T-helper 1 cell treated with Interleukin-12 subunit alpha and Interleukin-12 subunit beta and Interleukin-4 antibody, amounts not matched to agents 30 μg/mL and 1 μg/mL, for 36 hours (primary cell): ENCODE data around the gene NCCRP1.
A peak's percentile ranks its signal among the peaks of the same experiment; 100 is the strongest.

Experiments used
- H3K27ac Mint-ChIP-seq: one replicate; pipeline ENCODE4 v1.8.0; 2021; ENCODE audit warnings: mild to moderate bottlenecking, mixed read lengths
- H3K27me3 Mint-ChIP-seq: one replicate; pipeline ENCODE4 v1.8.0; 2021; ENCODE audit warnings: low read depth, mixed read lengths
- H3K36me3 Mint-ChIP-seq: one replicate; pipeline ENCODE4 v1.8.0; 2021; ENCODE audit warnings: low read depth, mixed read lengths
- H3K4me1 Mint-ChIP-seq: one replicate; pipeline ENCODE4 v1.8.0; 2021; ENCODE audit warnings: low read depth, mixed read lengths
- H3K4me3 Mint-ChIP-seq: one replicate; pipeline ENCODE4 v1.8.0; 2021; ENCODE audit warnings: mild to moderate bottlenecking, moderate library complexity, mixed read lengths
- H3K9me3 Mint-ChIP-seq: one replicate; pipeline ENCODE4 v1.8.0; 2021; ENCODE audit warnings: mixed read lengths

Gene NCCRP1

DNA sequence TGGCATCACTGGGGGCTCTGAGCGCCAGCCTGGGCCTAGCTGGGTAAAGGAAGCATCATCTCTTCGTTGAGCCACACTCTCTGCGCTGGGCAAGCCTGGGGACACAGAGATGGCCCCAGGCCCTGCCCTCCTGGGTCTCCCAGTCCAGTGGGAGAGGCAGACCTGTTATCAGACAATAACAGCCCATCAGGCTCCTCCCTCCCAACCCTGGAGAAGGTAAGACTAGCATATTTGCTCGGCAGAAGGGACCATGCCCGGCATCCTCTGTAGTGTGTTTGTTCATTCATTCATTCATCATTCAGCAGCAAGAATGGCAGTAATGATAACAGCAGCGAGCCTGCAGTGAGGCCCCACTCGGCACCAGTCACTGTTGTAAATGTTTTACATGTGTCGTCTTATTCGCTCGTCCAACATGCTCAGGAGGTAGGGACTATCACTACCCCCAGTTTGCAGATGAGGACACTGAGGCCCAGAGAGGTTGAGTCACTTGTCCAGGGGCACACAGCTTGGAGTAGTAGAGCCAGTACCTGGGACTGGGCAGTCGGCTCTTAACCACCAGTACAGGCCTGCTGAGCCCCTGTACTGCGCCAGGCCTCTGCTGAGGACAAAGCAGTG is 38.0 kb upstream of the NCCRP1 start:
- Mint-ChIP-seq H3K27me3 (no peaks in the 10 kb centered on the region), H3K4me1 (peaks cover 14% of the 10 kb centered on the region), H3K4me3 (no peak overlapping the region), H3K27ac (no peak overlapping the region), H3K9me3 (no peaks in the 10 kb centered on the region), H3K36me3 (no peaks in the 10 kb centered on the region)

DNA sequence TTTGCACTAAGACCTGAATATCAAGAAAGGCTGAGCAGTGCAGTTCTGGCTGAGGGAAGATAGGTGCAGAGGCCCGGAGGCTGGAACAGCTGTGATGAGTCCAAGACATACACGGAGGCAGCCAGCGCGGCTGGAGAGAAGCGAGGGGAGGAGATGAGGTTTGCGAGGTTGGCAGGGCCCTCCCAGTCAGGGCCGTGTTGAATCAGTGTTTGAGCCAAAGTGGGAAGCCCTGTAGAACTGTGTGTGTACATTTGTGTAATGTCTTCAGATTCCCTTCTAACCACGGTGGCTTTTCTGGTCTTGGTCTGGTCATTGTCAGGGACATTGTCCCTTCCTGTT is 36.3 kb upstream of the NCCRP1 start:
- H3K9me3 Mint-ChIP-seq = no peaks in the 10 kb centered on the region
- no peaks in the 10 kb centered on the region for H3K36me3 Mint-ChIP-seq
- H3K4me3 Mint-ChIP-seq = no peak overlapping the region
- no peaks in the 10 kb centered on the region for H3K27me3 Mint-ChIP-seq
- peaks cover 8% of the 10 kb centered on the region for H3K4me1 Mint-ChIP-seq
- H3K27ac Mint-ChIP-seq = no peak overlapping the region

DNA sequence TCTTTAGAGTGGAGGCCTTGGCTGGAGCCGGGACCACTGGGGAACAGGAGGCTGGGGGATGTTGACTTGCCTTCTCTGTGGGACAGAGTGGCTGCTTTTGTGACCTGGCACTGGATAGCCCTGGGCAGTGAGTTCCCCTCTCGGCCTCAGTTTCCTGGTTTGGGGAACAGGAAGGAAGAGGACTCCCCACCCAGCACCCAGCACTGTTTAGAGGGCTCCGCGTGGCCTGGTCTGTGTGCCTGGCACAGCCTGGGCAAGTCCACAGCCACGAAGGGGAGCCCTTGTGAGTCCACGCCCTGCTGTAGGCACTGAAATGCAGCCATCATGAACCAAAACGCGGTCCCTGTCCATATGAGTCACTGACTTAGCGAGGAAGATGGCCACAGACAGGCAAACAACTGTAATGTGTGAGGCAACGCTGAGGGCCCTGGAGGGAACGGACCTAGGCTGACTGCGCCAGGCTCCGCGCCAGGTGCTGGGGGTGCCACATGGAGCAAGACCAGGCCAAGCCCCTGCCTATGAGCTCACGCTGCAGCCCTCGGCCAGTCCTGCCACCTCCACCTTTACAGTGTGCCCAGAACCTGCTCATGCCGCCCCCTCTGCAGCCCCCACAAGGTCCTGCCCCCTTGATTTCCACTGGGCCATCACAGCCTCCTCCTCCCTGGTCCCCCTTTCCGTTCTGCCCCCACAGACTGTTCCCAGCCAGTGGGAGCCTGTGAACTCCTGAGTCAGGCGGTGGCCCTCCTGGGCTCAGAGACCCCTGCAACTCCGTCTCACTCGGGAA is 35.7 kb upstream of the NCCRP1 start:
- Mint-ChIP-seq H3K27me3 (no peaks in the 10 kb centered on the region), H3K27ac (no peak overlapping the region), H3K4me1 (peaks cover 7% of the 10 kb centered on the region), H3K36me3 (no peaks in the 10 kb centered on the region), H3K9me3 (no peaks in the 10 kb centered on the region), H3K4me3 (no peak overlapping the region)

DNA sequence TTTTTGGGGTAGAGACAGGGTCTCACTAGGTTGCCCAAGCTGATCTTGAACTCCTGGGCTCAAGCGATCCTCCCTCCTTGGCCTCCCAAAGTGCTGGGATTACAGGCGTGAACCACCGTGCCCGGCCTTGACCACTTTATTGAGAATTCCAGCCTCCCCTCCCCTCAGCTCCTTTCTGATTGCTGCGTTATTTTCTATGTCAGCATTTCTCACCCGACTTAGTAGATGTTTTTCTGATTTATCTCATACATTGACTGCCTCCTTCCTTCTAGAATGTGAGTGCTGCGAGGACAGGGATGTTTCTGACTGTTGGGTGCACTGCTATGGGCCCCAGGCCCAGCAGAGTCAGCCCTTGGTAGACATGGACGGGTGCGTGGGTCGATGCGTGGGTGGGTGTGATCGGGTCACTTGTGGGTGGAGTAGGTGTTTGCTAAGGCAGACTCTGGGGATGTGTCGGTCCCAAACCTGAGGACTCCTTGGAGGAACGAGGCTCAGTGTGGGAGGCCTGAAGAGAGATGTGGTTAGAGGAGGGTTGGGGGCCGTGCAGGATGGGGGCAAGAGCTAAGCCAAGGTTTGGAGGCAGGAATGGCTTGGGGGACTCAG is 34.2 kb upstream of the NCCRP1 start:
- peaks cover 7% of the 10 kb centered on the region for H3K4me1 Mint-ChIP-seq

DNA sequence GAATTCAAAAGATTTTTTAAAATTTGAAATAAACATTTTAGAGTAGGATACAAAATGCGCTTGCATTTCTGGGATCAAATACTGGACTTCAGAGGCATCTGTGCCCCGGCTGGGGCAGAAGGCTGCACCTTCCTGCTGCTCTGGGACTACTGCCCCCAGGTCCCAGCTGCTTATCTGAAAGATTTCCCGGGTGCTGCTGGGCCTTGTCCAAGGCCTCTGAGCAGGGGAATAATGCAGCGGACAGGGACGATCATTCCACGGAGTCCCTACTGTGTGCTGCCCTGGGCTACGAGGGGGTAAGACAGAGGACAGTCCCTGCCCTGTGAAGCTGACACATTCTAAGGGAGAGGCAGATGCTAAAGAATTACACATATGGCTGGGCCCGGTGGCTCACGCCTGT is 33.1 kb upstream of the NCCRP1 start:
- no peak overlapping the region for H3K27ac Mint-ChIP-seq
- H3K36me3 Mint-ChIP-seq = no peaks in the 10 kb centered on the region
- no peaks in the 10 kb centered on the region for H3K9me3 Mint-ChIP-seq
- H3K4me3 Mint-ChIP-seq = no peak overlapping the region
- H3K4me1 Mint-ChIP-seq = peaks cover 4% of the 10 kb centered on the region
- no peaks in the 10 kb centered on the region for H3K27me3 Mint-ChIP-seq

More for the DNA sequence above, 34.2 kb upstream of the NCCRP1 start:
- H3K9me3 Mint-ChIP-seq = no peaks in the 10 kb centered on the region
- no peaks in the 10 kb centered on the region for H3K27me3 Mint-ChIP-seq
- H3K36me3 Mint-ChIP-seq = no peaks in the 10 kb centered on the region
- H3K4me3 Mint-ChIP-seq = no peak overlapping the region
- no peak overlapping the region for H3K27ac Mint-ChIP-seq

DNA sequence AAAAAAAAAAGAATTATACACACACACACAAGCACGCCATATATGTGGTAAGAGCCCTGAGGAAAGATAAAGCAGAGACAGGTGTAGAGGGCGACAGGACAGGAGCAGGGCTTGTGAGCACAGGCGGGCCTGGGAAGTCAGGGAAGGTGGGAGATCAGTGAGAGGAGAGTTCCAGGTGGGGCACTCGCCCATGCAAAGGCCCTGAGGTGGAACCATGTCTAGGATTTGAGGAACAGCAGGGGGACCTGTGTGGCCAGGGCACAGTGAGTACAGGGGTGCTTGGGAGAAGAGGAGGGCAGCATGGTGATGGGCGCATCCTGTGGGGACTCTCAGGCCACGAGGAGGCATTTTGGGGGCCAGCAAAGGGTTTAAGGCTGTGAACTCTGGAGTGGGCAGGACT is 32.5 kb upstream of the NCCRP1 start:
- H3K9me3 Mint-ChIP-seq = no peaks in the 10 kb centered on the region
- no peaks in the 10 kb centered on the region for H3K36me3 Mint-ChIP-seq
- H3K27ac Mint-ChIP-seq = peak overlapping the region; percentile 6
- no peak overlapping the region for H3K4me3 Mint-ChIP-seq
- H3K4me1 Mint-ChIP-seq = peaks cover 4% of the 10 kb centered on the region
- H3K27me3 Mint-ChIP-seq = no peaks in the 10 kb centered on the region

DNA sequence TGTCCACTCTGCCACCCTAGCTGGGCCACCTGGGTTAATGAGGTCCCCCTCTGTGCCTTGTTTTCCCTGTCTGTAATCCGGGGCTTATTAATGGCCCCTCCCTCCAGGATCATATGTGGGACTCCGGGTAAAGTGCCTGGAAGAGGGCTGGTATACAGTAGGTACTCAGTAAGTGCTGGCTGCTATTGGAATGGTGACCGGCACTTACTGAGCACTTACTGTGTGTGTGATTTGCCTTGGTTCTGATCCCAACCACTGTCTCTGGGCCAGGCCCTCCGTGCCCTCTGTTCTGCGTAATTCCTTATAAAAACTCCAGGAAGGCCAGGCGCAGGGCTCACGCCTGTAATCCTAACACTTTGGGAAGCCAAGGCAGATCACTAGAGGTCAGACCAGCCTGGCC is 30.9 kb upstream of the NCCRP1 start:
- Mint-ChIP-seq H3K4me3 (no peak overlapping the region), H3K36me3 (no peaks in the 10 kb centered on the region), H3K27ac (no peak overlapping the region)

DNA sequence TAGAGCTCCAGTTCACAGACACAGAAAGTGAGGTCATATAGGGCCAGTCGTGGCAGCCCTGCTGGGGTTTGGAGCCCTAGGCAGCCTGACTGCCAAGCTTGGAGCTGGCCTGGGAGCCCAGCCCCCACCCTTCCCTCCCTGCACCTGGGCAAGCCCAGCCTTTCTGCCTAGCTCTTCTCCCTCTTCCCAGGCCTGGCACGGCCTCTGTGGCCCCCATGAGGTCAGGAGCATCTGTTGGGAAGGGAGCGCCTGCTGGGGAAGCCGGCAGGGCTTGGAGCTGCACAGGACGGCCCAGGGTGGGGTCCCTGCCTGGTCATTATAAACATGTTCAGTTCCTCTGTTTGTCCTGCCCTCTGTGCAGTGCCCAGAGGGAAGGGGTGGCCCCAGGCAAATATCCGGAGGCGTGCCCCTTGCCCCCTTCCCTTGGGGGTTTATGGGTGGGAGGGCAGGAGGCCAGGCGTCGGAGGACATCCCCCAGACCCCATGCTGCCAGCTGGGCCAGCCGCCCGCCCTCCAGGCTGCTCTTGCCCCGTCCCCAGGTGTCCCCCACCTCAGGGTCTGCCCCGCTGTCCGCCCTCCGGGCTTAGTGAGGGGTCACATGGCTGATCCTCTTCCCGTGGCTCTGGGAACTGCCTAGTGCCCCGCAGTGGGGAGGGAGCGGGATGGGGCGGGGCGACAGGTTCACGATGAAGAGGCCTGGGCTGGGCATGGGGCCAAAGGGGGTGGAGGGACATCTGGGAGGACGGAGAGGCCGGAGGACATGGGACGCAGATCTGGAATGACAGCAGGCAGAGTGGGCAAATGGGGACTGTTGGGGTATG is 30.0 kb upstream of the NCCRP1 start:
- Mint-ChIP-seq H3K4me1 (peaks cover 3% of the 10 kb centered on the region), H3K27ac (no peak overlapping the region), H3K9me3 (no peaks in the 10 kb centered on the region), H3K4me3 (no peak overlapping the region), H3K36me3 (no peaks in the 10 kb centered on the region), H3K27me3 (no peaks in the 10 kb centered on the region)

More for the DNA sequence above, 30.9 kb upstream of the NCCRP1 start:
- Mint-ChIP-seq H3K9me3 (no peaks in the 10 kb centered on the region), H3K27me3 (no peaks in the 10 kb centered on the region), H3K4me1 (peaks cover 3% of the 10 kb centered on the region)

DNA sequence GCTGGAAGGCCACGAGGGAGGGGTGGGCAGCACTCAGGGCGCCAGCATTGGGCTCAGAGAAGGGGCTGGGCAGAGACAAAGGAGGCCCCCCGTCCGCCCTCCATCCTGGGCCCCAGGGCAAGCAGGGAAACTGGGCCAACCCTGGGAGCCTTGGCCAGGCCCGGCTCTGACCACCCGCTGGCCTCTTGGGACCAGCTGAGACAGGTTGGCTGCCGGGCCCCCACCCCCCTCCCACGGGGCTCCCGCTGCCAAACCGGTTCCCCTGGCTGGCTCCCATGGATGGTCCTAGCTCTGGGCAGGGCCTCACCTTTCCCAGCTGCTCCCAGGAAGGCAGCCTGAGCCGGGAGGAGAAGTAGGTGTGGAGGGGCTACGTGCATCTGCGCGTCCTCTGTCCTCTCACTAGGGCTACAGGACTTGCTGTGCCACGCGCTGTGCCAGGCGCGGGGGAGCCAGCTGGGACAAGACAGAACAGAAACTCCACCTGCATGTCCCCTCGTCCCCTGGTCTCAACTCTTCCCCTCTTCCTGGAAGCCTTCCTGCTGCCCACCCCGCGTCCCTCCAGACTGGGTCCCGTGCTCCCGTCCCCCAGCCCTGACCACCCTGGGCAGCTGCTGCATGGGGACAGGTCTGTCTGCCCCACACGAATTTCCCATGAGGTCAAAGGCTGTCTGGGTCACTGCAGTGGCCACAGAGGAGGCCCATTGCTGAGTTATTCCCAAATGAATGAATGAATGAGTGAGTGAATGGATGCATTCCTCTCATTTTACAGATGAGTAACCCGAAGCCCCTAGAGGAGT is 29.1 kb upstream of the NCCRP1 start:
- H3K27ac Mint-ChIP-seq = no peak overlapping the region
- H3K4me3 Mint-ChIP-seq = no peak overlapping the region
- no peaks in the 10 kb centered on the region for H3K27me3 Mint-ChIP-seq
- peaks cover 1% of the 10 kb centered on the region for H3K4me1 Mint-ChIP-seq
- no peaks in the 10 kb centered on the region for H3K9me3 Mint-ChIP-seq
- no peaks in the 10 kb centered on the region for H3K36me3 Mint-ChIP-seq

DNA sequence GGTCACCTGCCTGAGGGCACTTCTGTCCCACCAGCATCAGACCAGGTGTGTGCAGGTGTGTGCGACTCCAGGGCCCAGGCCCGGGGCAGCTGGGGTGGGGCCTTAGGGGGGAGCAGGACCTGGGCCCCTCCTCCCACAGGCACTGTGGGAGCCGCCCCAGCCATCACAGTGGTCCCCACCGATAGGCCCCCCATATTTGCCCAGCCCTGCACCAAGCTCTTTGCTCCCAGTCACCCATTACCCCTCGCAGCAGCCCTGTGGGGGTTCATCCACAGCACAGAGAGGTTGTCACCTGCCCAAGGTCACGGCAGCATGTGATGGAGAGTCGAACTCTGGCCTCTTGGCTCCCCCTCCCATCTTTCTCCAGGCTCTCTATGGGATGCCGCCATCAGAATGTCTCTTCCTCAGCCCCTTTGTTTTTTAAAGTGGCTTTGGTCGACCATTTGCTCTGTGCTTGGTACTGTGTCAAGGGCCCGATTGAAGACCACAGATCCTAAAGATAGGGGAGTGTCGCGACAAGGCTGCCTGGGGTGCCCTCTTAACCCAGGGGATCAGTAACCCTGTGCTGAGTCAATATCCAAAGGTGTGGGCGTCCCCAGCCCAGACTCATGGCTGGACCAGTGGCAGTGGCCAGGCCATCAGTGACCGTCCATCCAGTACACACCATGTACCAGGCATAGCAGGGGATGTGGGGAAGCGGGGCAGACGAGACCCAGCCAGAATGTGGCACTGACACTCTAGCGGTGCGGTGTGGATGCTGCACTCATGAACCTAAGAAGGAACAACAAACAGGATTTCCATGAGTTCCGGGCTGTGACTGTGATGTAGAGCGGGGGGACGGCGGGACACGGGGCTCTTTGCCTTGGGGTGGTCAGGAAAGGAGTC is 28.3 kb upstream of the NCCRP1 start:
- Mint-ChIP-seq H3K4me3 (no peak overlapping the region), H3K27ac (no peak overlapping the region), H3K27me3 (no peaks in the 10 kb centered on the region), H3K9me3 (no peaks in the 10 kb centered on the region), H3K36me3 (no peaks in the 10 kb centered on the region), H3K4me1 (no peaks in the 10 kb centered on the region)

DNA sequence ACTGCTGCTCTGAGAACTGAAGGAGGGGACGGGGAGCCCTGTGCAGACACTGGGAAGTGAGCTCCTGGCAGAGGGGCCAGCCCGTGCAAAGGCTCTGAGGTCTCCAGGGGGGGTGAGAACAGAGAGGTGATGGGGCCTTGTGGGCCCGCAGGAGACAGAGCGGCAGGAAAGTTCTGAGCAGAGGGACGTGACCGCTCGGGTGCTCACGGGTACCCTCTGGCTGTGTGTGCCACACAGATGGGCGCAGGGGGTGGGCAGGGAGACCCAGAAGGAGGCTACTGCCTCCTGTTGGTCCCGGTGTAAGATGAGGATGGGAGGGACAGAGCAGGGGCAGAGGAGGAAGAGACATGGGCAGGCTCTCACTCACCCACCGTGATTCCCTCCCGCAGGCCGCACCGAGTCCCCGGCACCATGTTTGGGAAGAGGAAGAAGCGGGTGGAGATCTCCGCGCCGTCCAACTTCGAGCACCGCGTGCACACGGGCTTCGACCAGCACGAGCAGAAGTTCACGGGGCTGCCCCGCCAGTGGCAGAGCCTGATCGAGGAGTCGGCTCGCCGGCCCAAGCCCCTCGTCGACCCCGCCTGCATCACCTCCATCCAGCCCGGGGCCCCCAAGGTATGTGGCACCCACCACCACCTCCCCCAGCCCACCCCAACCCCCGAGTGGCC is 27.5 kb upstream of the NCCRP1 start:
- H3K27ac Mint-ChIP-seq = no peak overlapping the region
- H3K4me1 Mint-ChIP-seq = no peaks in the 10 kb centered on the region
- H3K4me3 Mint-ChIP-seq = no peak overlapping the region
- no peaks in the 10 kb centered on the region for H3K9me3 Mint-ChIP-seq
- no peaks in the 10 kb centered on the region for H3K36me3 Mint-ChIP-seq
- H3K27me3 Mint-ChIP-seq = no peaks in the 10 kb centered on the region

DNA sequence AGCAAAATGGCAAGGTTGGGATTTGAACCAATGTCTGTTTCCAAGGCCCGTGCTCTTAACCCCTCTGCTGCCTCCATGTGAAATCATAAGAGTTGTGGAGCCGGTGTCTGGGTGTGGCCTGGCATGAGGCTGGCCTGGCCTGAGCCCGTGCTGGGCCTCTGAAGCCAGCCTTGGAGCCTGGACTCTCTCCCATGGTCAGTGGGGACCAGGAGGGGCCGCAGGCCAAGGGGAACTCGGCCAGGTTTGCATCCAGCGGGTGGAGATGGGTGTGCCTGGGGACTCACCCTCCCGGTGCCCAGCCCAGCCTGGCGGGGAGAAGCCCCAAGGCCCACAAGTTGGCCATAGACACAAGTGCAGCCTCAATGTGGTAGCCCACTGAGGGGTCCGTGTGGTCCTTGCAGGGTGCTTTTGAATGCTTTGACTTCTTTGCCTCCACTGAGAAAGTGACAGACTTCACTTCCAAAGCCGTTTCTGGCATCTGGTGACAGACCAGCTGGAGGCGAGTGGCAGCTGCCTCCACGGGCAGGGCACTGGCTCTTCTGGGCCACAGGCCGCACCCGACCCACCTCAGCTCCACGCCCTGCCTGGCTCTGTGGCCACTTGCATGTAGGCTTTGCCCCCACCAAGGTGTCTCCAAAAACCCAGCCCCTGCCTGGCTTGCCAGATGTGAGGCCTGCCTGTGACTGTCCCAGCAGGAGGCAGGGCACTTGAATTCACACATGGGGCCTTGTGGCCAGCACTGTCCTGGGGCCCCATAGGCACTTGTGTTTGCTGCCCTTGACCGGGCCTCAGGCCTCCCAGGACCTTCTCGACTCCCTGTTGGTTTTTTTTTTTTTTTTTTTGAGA is 26.2 kb upstream of the NCCRP1 start:
- Mint-ChIP-seq H3K36me3 (no peaks in the 10 kb centered on the region), H3K4me1 (no peaks in the 10 kb centered on the region), H3K27ac (no peak overlapping the region), H3K27me3 (no peaks in the 10 kb centered on the region), H3K9me3 (no peaks in the 10 kb centered on the region), H3K4me3 (no peak overlapping the region)
